GM21825 (cell line): ENCODE measurements around the gene CTAGE1.
"Not testable (repeated sequence)": the region's sequence is repeated elsewhere in the genome, so short reads cannot be mapped to it uniquely, and the experiment has no call there.

ENCODE experiments used
- ATAC-seq: cut with Tn5 transposase; IDR thresholded peaks from one replicate; pipeline ENCODE4 v1.9.1; 2021; ENCODE audit warnings: mild to moderate bottlenecking, moderate library complexity; ENCODE audit not compliant: unreplicated experiment

CTAGE1 gene, protein sequence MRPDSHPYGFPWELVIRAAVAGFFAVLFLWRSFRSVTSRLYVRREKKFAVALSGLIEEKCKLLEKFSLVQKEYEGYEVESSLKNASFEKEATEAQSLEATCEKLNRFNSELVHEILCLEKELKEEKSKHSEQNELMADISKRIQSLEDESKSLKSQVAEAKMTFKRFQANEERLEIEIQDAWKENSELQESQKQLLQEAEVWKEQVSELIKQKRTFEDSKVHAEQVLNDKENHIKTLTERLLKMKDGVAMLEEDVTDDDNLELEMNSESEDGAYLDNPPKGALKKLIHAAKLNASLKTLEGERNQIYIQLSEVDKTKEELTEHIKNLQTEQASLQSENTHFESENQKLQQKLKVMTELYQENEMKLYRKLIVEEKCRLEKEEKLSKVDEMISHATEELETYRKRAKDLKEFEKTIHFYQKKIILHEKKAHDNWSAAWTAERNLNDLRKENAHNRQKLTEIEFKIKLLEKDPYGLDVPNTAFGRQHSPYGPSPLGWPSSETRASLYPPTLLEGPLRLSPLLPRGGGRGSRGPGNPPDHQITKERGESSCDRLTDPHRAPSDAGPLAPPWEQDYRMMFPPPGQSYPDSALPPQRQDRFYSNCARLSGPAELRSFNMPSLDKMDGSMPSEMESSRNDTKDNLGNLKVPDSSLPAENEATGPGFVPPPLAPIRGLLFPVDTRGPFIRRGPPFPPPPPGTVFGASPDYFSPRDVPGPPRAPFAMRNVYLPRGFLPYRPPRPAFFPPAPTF

DNA sequence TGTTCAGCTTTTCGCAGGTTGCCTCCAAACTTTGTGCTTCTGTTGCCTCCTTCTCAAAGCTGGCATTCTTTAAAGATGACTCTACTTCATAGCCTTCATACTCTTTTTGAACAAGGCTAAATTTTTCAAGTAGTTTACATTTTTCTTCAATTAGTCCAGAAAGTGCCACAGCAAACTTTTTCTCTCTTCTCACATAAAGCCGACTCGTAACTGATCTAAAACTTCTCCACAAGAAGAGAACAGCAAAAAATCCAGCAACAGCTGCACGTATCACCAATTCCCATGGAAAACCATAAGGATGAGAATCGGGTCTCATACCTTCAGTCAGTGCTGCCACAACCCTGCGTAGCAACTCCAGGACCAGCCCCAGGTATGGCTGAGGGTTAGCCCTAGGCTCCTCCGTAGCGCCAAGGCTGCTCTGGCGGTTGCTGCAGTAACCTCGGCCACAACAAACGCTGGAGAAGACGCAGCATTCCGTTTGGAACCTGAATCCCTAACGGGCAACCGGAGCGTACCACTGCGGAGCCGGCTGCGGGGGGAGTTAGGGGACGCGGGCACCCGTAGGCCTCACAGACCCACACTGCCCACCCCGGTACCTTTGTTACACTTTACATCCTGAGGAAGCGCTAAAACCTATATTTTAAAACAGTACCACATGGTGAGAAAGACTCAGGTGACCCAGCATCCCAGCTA lies at the start of gene CTAGE1:
TSS of gene CTAGE1 (minus strand) at position 420 of the 693 bp plus-strand sequence. CDS start at position 316, 104 bp downstream.
- no peak for ATAC-seq

DNA sequence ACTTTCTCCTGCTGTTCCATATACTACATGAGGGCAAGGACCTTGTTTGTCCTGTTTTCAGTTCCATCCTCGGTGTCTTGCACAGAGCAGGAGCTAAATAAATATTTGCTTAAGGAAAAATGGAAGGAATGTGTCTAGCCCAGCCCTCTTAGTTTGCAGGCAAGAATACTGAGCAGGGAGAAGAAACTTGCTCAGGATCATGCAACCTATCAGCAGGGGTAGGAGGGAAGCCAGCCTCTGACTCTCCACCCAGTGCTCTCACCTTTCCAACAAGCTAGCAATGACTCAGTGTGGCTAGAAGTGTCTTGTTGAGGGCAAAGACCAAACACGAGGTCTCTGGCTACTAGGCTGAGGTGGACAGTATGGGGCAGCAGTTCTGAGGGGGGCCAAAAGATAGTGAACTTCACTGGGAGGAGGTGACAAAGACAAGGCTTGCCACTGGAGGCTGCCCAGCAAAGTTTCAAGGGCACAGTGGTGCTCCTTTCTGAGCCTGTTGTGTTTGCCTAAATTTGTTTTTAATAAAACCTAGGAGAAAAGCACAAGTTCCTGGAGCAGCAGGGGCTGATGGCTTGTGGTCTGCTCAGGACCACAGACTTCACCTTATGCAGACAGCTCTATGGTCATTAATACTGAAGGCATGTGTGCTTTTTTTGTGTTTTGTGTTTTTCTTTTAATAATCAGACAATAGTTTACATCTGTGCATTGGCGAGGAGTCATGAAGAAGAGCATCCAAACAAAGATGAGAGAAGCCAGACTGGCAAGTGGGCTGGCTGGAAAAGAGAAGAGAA lies 49.1 kb upstream of the CTAGE1 start:
- ATAC-seq, result no peak

DNA sequence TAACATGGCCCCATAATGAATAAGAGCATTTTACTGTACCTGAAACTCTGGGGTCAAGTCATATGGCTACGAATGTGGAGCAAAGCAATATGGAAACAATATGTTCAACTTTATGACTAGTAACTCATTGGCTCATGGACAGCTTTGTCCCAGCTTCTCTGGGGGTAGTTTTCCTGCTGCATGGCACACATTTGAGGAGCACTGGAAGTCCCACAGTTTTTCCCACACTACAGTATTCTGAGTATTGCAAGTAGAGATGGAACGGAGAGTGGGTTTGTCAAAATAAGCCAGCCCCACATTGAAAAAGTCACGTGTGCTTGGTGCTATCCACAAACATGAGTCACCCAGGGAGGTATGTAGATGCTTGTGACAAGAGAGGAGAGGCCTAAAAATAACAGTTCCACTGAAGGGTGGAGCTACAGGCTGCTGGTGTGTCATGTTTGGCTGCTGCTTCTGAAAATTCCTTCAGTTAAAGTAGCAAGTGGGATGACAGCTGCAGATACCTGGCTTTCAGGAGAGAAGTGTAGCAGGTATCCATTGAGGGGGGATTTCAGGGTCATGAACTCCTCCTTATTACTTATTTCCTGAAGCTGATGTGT lies 48.2 kb upstream of the CTAGE1 start:
- ATAC-seq, result no peak

DNA sequence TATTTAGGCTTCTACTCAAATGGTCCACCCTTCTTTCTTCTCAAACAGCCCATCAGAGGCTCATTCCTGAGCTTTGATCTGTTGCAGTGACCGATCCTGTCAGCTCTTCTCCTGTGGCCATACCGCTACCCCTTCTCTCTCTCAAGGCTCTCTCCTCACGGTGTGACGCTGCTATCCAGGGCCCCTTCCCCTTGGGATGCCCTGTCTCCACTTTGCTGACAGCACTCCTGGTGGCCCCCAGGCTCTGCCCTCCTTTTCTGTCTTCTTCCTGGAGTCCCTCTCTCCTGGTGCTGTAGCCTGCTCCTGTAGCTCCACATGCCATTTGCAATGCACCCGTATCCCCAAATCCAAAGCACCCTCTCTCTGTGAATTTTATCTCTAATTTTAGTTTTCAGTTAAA lies 45.4 kb upstream of the CTAGE1 start:
- ATAC-seq, result no peak

DNA sequence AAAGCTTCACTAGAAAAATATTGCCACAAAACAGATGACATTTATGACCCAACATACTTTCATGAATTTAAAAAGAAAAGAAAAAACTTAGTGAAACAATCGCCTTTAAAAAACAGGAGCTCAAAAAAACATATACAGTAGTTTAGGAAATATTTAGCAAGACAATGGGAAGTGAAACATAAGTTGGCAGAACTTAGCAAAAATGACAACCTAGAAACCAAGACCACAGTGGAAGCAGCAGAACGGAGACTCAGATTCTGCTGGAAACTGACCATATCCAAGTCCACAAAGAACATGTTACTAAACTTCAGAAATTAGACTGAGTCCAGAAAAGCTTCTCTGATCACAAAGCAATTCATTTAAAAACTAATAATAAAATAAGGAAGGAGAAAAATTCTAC lies 41.8 kb upstream of the CTAGE1 start:
- no peak for ATAC-seq

DNA sequence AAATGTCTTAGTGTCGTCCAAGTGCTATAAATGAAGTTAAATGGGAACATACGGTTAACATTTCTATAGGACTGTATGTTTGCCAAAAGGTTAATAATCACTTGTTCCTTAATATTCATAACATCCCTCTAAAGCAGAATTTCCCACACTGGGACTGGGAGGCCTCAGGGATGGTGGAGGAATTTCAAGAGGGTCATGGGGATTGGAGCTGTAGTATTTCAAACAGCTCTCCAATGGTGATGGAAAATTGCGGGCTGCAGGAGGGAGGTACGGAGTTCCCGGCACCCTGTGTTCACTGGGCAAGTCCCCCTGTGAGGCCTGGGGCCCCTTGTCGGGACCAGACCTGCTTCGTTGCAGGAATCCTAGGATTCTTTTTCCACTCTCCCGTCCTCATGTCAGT lies 39.8 kb upstream of the CTAGE1 start:
- no peak for ATAC-seq

DNA sequence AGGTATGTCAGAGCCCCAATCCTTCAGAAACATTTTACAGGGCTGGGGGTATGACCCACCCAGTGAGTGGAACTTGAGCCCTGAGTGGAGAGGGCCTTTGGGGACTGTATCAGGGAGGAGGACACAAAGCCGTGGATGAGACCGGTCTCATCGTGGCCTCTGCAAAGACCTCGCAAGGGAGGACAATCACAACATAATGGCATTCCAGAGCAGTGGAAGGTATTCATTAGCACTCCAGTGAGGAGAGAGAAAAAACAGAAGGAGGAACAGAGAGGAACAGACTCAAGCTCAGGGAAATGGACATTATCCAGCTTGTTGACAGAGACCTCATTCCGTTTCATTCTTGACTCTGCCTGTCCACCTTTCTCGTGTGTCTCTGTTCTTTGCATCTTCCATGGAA lies 38.8 kb upstream of the CTAGE1 start:
- ATAC-seq, result no peak

DNA sequence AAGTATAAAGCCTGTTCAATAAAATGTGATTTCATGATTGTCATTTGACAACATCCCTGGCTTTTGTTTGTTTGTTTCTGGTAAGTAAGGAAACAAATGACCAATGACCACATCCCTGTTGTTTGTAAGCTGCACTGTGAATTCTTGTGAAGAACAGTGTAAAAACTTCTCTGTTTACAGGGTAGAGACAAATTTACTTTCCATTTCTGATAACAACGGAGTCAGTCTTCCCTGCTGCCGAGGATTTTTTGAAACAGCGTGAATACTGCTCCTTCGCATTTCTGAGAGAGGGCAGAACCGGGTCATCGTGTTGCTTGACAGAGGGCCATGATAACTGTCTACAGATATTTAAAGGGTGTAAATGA lies 38.4 kb upstream of the CTAGE1 start:
- no peak for ATAC-seq

DNA sequence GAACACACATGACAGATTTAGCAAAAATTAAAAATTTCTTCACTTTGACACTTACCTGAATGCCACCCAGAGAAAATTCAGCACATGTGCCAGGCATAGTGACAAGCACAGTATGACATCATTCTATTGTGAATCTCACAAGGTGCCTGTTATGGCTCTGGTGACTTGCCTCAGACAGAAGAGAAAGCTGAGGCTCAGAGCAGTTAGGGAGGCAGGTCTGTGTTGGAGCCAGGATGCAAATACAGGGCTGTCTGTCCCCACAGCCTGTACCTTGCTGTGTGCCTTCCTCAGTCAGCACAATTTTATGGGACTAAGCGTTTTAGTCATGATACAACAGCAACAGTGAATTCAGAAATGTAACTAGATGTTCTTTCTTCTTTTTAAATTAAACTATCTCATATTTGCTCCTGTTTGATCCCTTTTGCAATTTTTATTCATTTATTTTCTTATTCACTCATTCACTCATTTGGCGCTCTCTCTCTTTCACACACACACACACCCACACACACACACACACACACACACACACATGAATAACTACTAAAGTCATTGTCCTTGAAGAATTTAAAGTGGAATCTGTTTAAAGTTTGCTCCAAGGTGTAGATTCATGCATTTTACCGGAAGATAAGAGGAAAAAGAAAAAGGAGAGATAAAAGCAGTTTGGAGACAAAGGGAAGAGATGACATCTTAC lies 37.9 kb upstream of the CTAGE1 start:
- no peak for ATAC-seq

DNA sequence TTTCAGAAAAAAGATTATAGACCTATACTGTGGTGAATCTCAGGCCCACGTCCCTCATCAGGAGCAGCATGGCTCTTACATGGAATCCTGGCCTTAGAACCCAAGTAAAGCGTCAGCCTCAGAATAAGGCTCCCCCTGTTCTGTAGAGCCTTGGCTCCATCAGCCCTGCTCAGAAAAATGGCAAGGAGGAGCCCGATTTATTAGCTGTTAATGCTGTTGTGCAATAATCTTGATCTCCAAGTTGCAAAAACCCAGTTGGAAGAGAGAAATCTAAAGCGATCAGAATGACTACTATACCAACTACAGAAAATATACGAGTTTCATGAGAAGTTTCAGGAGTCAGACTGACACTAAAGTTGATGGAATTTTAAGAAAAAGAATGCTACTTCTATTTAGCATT lies 35.6 kb upstream of the CTAGE1 start:
- no peak for ATAC-seq

DNA sequence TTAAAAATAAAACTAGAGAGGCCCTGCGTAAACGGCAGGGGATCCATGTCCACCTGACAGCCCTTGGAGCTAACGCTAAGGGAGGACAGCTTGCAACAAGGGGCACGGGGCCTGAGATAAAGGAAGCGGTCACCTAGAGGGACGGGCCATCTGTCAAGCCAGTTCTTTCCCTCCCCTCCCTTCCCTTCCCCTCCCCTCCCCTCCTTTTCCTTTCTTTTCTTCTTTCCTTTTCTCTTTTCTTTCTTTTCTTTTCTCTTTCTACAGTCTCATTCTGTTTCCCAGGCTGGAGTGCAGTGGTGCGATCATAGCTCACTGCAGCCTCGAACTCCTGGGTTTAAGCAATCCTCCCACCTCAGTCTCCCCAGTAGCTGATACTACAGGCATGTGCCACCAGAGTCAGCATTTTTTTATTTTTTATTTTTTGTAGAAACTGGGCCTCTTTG lies 34.5 kb upstream of the CTAGE1 start:
- ATAC-seq, result no peak

DNA sequence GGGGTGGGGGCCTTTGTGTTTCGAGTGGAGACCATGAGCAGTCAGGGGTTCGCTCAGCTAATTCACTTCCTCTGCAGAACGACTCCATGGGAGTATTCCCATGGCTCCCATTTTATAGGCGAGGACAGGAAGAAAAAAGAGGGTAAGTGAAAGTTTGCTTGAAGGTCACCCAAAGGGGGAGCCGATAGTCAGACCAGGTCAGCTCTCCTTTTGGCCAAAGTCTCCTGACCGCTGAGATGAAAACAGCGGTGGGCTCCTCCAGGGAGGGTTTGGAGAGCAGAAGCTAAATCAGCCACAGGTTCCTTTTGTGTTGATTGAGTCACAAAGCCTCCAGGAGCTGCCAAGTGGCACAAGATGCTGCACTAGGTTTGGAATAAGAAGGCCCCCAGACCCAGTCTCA lies 34.1 kb upstream of the CTAGE1 start:
- ATAC-seq, result no peak

DNA sequence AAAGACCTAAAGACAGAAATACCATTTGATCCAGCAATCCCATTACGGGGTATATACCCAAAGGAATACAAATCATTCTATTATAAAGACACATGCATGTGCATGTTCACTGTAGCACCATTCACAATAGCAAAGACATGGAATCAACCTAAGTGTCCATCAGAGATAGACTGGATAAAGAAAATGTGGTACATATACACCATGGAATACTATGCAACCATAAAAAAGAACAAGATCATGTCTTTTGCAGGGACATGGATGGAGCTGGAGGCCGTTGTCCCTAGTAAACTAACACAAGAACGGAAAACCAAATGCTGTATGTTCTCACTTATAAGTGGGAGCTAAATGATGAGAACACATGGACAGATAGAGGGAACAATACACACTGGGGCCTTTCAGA lies 33.1 kb upstream of the CTAGE1 start:
- ATAC-seq, result not testable (repeated sequence)

DNA sequence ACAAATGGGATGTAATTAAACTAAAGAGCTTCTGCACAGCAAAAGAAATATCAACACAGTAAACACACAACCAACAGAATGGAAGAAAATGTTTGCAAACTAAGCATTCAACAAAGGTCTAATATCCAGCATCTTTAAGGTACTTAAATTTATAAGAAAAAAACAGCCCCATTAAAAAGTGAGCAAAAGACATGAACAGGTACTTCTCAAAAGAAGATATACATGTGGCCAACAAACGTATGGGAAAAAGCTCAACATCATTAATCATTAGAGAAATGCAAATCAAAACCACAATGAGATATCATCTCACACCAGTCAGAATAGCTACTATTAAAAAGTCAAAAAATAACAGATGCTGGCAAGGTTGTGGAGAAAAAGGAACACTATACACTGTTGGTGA lies 32.6 kb upstream of the CTAGE1 start:
- ATAC-seq, result not testable (repeated sequence)

DNA sequence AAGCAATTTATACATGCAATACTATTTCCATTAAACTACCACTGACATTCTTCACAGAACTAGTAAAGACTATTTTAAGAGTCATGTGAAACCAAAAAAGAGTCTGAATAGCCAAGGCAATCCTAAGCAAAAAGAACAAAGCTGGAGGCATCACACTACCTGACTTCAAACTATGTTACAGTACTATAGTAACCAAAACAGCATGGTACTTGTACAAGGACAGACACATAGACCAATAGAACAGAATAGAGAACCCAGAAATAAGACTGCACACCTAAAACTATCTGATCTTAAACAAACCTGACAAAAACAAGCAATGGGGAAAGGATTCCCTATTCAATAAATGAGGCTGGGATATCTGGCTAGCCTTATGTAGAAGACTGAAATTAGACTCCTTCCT lies 32.0 kb upstream of the CTAGE1 start:
- not testable (repeated sequence) for ATAC-seq

DNA sequence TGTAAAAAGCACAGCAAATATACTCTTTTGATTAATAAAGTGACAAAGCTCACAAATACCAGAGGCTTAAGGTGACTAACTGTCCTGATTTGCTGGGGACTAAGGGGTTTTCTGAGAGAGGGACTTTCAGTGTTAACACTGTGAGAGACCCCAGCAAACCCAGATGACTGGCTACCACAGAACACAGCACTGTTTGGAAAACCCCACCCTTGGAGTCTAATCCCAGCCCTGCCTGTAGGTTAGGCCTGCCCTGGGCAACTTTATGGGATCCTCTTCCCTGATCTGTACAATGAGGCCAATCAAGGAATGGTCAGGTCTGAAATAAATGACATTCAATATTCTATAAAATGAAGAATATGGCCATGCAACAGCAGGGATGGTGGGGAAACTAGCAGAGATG lies 30.5 kb upstream of the CTAGE1 start:
- no peak for ATAC-seq

DNA sequence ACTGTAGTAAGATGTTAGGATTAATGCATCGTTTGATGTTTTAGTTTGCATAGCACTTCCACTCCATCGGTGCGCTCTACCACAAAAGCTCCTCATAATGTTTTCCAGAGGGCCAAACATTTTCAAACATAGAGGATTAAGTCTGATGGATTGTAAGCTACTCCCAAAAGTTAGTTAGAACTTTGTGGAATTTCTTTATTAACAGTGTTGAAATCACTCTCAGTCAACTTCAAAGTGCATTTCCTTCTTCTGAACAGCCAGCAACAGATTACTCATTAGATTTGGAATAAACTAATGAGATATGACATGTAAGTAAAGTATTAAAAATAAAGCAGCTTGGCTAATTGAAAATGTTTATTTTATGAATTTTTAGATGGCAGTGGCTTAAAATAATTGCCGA lies 30.1 kb upstream of the CTAGE1 start:
- ATAC-seq, result no peak

DNA sequence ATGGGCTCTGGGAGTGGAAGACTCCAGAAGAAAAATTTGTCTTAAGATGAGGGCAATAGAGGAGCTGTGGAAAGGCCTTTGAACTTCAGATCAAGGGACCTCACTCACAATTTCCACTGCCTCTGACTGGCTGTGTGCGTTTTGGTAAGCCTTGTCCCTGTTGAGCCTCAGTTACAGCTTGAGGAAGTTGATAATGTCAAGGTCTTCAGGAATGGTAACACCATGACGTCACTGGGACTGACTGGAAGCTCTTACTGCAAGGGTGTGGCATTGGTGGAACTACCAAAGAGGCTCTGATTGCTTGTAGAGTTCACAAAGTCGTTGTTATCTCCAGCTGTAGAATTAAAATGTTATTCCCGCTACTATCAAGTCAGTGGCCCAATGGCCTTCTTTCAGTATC lies 29.2 kb upstream of the CTAGE1 start:
- ATAC-seq, result no peak

DNA sequence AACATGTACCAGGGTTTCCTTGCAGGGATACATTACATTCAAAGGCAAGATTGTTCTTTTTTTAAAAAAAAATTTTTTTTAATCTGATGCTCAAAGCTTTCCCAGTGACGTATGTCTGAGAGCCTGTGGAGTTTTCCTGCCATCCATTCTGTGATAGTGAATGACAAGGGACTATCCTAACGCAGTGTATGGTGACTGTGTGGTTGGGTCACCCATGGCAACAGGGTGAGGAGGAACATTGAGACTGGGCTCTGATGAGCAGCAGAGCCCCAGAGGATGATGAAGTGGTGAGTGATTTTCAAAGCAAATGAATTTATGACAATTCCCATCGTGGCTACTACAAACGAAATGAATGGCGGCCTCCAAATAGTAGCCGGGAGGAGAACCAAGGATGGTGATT lies 28.6 kb upstream of the CTAGE1 start:
- ATAC-seq, result no peak

DNA sequence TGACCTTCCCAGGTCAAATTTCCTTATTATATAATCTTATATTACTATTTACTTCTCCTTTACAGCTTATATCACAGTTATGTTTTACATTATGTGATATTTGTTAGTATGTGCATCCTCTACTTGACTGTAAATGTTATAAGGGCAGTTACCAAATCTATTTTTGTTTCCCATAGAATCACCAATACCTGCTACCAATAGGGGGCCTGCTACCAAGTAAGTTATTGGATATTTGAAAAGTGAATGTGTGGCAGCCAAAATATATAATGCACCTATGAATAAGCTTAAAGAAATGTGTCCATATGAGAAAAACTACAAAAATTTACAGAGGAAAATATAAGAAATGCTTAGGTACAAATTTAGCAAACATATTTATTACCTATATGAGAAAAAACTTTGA lies 23.9 kb upstream of the CTAGE1 start:
- ATAC-seq, result no peak
